T-helper 2 cell treated with Interferon-gamma antibody and Interleukin-4, amounts not matched to agents 100 ng/mL and 5 ng/mL, for 36 hours (primary cell): Measurements from ENCODE around the gene IL19. TPM values are rescaled to one million over a fixed set of nuclear protein-coding genes. Genes with fewer than 3 reads are reported as not detected.
"Not testable (repeated sequence)": the region's sequence is repeated elsewhere in the genome, so short reads cannot be mapped to it uniquely, and the experiment has no call there.

ENCODE experiments used
- intact Hi-C: fragments of 100-400 bp; cut with micrococcal nuclease; formaldehyde crosslinking; loops from one replicate; pipeline ENCODE4 v1.15.1; 2023
- total RNA-seq: library from RNA; stranded (reverse); gene quantifications from 2 replicates; pipeline ENCODE4 v1.2.3, GENCODE V29; 2022

IL19 gene
- total RNA-seq, 1 donor from 2014 or later, result not detected

DNA sequence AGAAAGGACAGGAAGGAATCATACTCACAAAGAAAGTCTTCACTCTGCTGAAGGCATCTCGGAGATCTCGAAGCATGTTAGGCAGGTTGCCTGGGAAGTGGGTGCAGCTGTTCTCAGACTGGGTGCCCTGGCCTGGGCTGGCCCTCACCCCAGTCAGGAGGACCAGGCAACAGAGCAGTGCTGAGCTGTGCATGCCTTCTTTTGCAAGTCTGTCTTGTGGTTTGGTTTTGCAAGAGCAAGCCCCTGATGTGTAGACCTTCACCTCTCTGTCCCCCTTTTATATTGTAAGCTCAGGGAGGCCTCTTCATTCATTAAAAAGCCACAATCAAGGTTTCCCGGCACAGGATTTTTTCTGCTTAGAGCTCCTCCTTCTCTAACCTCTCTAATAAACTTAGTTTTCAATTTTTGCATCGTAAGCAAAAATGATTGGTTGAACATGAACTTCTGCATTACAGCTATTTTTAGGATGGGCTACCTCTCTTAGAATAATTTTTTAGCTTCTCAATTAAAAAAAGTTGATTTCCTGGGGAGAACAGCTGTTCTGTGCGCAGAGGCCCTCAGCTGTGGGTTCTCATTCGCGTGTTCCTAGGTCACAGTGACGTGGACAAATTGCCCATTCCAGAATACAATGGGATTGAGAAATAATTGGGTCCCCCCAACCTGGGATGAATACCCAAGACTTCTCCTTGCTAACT is 1.8 kb downstream of the IL19 start, which contains the start of gene IL10:
Gene IL10 (minus strand): TSS at position 252 of the 695 bp plus-strand sequence. CDS start 59 bp downstream, at position 193.
- intact Hi-C loops, result no loop called here

GRCh38 chr1:206774093-206774492 is 3.5 kb downstream of the IL19 start:
- intact Hi-C loops, result no loop called here

DNA sequence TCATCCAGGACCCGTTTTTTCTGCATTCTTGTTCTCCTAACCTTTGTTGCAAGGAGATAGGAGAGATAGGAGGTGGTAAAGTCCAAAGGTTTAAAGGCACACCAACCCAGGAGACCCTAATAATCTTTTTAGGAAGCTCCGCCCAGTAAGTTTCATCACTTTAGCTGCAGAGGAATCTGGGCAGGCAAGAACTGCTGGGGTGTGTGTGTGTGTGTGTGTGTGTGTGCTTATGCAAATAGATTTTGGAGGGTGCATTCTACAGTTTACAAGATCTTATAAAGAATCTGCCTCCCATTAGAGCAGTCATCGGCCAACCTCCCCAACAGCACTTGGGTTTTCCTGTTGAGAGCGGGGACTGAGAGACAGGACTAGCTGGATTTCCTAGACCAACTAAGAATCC is 5.7 kb downstream of the IL19 start:
- intact Hi-C loops, result no loop called here

GRCh38 chr1:206778031-206778430 is 7.5 kb downstream of the IL19 start:
- intact Hi-C loops, result no loop called here

DNA sequence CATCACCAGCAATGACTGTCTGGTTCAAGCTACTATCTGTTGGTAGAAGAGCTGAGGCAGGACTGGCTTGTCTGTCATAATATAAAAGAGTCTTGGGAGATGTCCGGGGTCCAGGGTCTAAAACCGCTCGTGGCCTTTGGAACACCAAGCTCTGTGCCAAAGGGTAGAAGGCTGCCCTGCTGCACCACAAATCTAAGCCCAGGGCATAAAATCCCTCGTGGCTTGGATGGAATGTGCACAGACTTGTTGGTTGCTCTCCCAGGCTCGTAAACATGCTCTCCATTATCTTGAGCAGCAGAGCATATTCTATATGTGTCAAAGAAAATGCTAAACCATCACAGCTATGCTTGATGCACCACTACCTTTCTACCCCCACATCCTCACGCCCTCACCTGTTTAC is 8.3 kb downstream of the IL19 start:
- intact Hi-C loops, result not testable (repeated sequence)

- intact Hi-C loops, result no loop called here
These were observed 9.1 kb downstream of the IL19 start for GRCh38 chr1:206779638-206780037.

GRCh38 chr1:206782448-206782847 is 11.9 kb downstream of the IL19 start:
- intact Hi-C loops, result no loop called here

DNA sequence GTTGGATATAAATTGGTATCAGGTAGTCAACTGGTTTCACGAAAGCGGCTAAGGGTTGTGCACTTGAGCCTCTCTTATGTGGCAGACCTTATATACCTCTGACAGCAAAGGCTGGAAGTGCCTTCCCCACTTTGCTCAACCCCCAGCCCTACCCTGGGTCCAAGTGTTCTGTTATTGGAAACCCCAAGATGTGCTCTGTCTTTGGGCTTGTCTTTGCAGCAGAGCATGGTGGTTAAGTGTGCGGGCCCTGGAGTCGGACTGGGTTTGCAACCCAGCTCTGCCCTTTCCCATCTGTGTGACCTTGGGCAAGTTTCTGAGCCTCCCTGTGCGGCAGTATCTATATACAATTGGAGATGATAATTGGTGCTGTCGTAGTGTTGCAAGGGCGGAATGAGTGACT is 12.9 kb downstream of the IL19 start:
- intact Hi-C loops, result no loop called here

DNA sequence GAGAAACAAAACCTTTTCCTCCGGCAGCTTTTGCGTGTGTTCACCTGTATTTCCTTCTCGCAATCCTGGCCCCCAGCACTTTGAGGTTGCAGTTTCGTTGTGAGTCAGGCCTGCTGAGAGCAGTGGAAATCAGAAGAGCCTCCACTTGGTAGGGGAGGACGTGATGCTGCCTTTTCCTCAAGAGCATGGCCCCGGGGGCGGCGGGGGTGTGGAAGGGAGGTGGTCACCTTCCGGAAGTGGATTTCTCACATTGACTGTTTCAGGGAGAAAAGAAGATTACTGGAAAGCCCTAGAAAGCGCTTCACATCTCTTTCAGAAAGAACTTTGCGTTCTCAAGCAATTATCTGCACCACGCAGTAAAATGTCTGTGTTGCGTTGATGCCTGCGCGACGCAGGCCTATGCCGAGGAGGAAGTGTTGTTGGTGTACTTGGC is 13.9 kb downstream of the IL19 start:
- intact Hi-C loops, result loop anchor here (1.0 kb wide), 3 partner anchors 15 to 45 kb away; no protein-coding TSS in a partner anchor

- intact Hi-C loops, result no loop called here
These were observed 14.7 kb downstream of the IL19 start for GRCh38 chr1:206785182-206785765.

DNA sequence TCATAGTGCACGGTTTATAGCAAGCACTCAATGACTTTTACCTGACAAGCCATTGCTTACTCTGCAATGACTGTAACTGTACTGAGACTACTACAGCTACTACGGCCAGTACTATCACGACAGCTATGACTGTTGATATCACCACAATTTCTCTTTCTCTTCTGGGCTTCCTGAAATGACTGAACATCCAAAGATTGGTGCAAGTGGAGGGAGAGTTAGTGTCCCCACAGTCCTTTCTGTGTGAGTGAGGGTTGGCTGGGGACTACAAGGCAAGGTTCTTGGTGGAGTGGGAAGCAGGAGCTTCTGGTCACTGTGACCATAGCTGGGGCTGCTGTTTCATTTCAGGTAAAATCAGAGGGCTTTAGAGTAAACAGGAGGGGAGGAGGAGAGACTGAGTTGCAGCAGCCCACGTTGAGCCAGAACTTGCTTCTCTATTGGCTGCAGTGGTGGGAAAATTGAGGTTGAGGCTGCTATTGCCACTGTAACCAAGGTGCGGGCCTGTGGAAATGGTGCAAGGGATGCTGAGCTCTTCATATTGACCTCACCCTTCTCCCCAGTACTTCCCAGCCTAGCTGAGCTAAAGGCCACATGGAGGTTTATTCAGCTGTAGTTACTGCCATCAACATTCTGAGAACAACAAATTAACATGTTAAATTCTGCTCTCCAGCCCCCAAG is 15.8 kb downstream of the IL19 start:
- intact Hi-C loops, result no loop called here

DNA sequence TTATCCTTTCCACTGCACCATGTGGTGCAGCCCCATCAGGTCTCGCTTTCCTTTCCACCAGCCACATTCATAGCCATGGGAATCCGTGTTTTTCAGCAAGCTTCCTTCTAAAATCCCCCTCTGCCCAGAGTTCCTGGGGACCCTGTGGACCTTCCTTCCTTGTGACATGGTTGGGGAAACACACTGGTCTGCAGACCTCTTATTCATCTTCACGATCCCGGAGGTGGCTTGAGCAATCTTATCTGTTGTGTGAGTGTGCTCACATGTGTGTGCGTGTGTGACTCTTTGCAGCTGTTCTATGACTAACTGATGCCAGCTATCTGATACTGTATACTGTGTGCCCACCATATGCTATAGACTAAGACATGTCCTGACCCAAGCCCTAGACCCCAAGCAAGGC is 17.3 kb downstream of the IL19 start:
- intact Hi-C loops, result no loop called here

- intact Hi-C loops, result no loop called here
These were observed 18.0 kb downstream of the IL19 start for GRCh38 chr1:206788487-206789050.

DNA sequence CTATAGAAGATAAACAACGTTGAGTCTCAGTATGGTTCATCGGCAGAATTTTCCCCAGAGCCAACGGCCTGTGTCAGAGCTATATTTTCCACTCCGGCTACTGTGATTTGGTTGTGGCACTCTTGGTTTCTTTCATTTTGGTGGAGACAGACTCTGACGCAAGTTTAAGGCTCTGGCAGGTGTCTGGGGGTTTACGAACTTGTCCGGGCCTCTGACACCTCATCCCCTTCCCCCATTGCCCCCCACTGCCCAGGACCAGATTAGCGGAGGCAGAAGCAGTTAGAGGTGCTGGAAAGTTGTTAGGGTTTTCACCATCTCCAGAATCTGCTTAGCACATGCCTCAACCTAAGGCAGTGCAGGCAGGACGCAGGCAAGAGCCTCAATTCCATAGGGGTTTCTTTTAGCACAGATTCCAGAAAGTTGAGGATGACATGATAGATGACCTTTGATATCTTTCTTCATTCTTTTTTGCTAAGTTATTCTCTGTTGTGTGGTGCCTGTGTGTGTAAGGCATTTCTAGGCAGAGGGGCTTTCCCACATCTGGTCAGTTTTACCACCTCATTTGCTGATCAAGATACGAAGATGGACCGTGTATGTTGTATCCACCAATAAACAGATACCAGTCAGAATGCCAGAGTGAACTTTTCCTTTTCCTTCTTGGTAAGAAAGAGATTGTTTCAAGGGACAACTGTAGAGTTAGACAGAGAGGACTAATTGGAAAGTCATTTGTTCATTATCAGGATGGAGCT is 20.1 kb downstream of the IL19 start:
- intact Hi-C loops, result no loop called here

GRCh38 chr1:206792939-206793607 is 22.5 kb downstream of the IL19 start:
- intact Hi-C loops, result no loop called here

GRCh38 chr1:206793620-206794019 is 23.0 kb downstream of the IL19 start:
- intact Hi-C loops, result no loop called here

GRCh38 chr1:206794294-206794908 is 23.8 kb downstream of the IL19 start:
- intact Hi-C loops, result no loop called here

- intact Hi-C loops, result no loop called here
These were observed 25.5 kb downstream of the IL19 start for GRCh38 chr1:206796116-206796515.

DNA sequence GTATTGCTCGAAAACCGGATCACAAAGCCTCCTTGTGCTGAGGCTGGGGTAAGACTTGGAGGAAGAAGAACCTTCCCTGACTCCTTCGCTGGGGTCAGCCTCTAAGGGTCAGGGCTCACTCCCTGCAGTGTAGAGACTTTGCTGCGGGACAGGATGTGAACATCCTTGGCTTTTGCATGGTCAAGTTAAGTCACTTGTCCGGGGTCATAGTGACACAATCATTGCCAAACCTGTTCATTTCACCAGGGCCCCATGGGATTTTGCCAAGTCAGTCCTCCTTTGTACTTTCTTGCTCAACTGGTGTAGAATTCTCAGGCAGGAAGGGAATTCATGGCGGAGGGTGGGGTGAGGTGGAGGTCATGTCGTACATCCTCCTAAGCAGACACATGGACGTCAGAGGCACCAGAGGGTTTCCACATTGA is 26.4 kb downstream of the IL19 start:
- intact Hi-C loops, result no loop called here
